ENCODE results near the gene PHF20. TPM values are rescaled to one million over a fixed set of nuclear protein-coding genes. Genes with fewer than 3 reads are reported as not detected.
A peak's percentile ranks its signal among the peaks of the same experiment; 100 is the strongest.
"Not testable (repeated sequence)": the region's sequence is repeated elsewhere in the genome, so short reads cannot be mapped to it uniquely, and the experiment has no call there.

The PHF20 gene
- total RNA-seq, 1 donor from 2014 or later: 40.1 TPM

DNA sequence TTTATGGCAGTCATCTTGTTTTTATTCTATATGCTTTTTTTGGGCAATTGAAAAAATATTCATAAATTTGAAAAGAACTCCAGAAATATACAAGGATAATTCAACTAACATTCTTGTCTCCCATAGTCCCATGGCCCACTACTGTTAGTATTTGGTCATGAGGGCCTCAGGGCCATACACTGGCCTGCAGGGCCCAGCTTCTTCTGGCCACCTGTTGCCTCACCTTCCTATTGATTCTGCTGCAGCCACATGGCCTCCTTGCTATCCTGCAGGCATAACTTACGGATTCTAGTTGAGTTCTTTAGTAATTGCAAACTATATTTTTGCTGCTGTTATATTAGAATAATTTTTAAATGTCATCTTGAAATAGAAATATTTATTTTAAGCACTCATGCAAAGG is 109.9 kb downstream of the PHF20 start:
- Histone ChIP-seq H4K20me1 (ENCODE audit: insufficient read depth, low read length) (no peaks in the 10 kb centered on the region), H3K4me1 (ENCODE audit: insufficient read depth, low read length) (peaks cover 11% of the 10 kb centered on the region), H3K79me2 (ENCODE audit: insufficient read depth, low read length) (peaks cover 13% of the 10 kb centered on the region), H2AFZ (ENCODE audit: low read depth, low read length) (no peak overlapping the region), H3K27me3 (ENCODE audit: insufficient read depth, low read length) (no peaks in the 10 kb centered on the region), H3K4me2 (ENCODE audit: low read length) (no peak overlapping the region), H3K9ac (ENCODE audit: low read length) (no peak overlapping the region), H3K4me3 (ENCODE audit: insufficient read depth, low read depth, low read length) (no peak overlapping the region), H3K9me3 (ENCODE audit: insufficient read depth, low read depth, low read length) (no peaks in the 10 kb centered on the region), H3K36me3 (ENCODE audit: insufficient read depth, low read length) (peaks cover 3% of the 10 kb centered on the region), H3K27ac (ENCODE audit: low read depth, low read length) (no peak overlapping the region)
- FAIRE-seq (no peak), DNase-seq (ENCODE audit: low read depth) (no peak)
- TF ChIP-seq EZH2 (IDR thresholded peaks at IDR 0.05; ENCODE audit: insufficient read depth, low read length): no peak
- TF ChIP-seq, protein P1, sequence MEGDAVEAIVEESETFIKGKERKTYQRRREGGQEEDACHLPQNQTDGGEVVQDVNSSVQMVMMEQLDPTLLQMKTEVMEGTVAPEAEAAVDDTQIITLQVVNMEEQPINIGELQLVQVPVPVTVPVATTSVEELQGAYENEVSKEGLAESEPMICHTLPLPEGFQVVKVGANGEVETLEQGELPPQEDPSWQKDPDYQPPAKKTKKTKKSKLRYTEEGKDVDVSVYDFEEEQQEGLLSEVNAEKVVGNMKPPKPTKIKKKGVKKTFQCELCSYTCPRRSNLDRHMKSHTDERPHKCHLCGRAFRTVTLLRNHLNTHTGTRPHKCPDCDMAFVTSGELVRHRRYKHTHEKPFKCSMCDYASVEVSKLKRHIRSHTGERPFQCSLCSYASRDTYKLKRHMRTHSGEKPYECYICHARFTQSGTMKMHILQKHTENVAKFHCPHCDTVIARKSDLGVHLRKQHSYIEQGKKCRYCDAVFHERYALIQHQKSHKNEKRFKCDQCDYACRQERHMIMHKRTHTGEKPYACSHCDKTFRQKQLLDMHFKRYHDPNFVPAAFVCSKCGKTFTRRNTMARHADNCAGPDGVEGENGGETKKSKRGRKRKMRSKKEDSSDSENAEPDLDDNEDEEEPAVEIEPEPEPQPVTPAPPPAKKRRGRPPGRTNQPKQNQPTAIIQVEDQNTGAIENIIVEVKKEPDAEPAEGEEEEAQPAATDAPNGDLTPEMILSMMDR (IDR thresholded peaks at IDR 0.05; ENCODE audit: insufficient read depth, low read depth, low read length): no peak
- Mint-ChIP-seq H3K27me3 (ENCODE audit: low read depth, unreplicated experiment) (no peaks in the 10 kb centered on the region), H3K4me1 (ENCODE audit: low read depth, unreplicated experiment) (peaks cover 11% of the 10 kb centered on the region), H3K27ac (ENCODE audit: unreplicated experiment) (no peak overlapping the region), H3K9me3 (ENCODE audit: unreplicated experiment) (peaks cover 1% of the 10 kb centered on the region), H3K36me3 (ENCODE audit: low read depth, unreplicated experiment) (peaks cover 4% of the 10 kb centered on the region), H3K4me3 (ENCODE audit: unreplicated experiment) (no peak overlapping the region)

DNA sequence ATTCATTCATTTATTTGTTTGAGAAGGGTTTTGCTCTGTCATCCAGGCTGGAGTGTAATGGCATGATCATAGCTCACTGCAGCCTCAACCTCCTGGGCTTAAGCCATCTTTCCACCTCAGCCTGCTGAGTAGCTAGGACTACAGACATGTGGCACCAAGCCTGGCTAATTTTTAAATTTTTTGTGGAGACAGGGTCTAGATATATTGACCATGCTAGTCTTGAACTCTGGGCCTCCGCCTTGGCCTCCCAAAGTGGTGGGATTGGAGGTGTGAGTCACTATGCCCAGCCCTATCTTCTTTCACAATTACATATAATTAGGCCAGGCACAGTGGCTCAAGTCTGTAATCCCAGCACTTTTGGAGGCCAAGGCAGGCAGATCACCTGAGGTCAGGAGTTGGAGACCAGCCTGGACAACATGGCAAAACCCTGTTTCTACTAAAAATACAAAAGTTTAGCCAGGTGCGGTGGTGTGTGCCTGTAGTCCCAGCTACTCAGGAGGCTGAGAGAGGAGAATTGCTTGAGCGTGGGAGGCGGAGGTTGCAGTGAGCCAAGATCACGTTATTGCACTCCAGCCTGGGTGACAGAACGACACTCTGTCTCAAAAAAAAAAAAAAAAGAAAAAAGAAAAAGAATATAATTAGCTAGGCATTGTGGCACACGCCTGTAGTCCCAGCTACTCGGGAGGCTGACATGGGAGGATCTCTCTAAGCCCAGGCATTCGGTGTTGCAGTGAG is 110.8 kb downstream of the PHF20 start:
- not testable (repeated sequence) for H4K20me1 ChIP-seq (ENCODE audit: insufficient read depth, low read length); H3K4me3 Mint-ChIP-seq (ENCODE audit: unreplicated experiment); H3K4me3 ChIP-seq (ENCODE audit: insufficient read depth, low read depth, low read length); H2AFZ ChIP-seq (ENCODE audit: low read depth, low read length); H3K27ac Mint-ChIP-seq (ENCODE audit: unreplicated experiment); H3K4me2 ChIP-seq (ENCODE audit: low read length); H3K9me3 ChIP-seq (ENCODE audit: insufficient read depth, low read depth, low read length); H3K36me3 ChIP-seq (ENCODE audit: insufficient read depth, low read length); H3K36me3 Mint-ChIP-seq (ENCODE audit: low read depth, unreplicated experiment); H3K9me3 Mint-ChIP-seq (ENCODE audit: unreplicated experiment); FAIRE-seq; H3K27me3 Mint-ChIP-seq (ENCODE audit: low read depth, unreplicated experiment); H3K27me3 ChIP-seq (ENCODE audit: insufficient read depth, low read length)
- Histone ChIP-seq H3K9ac (ENCODE audit: low read length) (peak overlapping the region; percentile 88), H3K79me2 (ENCODE audit: insufficient read depth, low read length) (peaks cover 19% of the 10 kb centered on the region), H3K4me1 (ENCODE audit: insufficient read depth, low read length) (peaks cover 11% of the 10 kb centered on the region), H3K27ac (ENCODE audit: low read depth, low read length) (peak overlapping the region; percentile 99)
- H3K4me1 Mint-ChIP-seq (ENCODE audit: low read depth, unreplicated experiment): peaks cover 11% of the 10 kb centered on the region
- DNase-seq (ENCODE audit: low read depth): peak; percentile 39

DNA sequence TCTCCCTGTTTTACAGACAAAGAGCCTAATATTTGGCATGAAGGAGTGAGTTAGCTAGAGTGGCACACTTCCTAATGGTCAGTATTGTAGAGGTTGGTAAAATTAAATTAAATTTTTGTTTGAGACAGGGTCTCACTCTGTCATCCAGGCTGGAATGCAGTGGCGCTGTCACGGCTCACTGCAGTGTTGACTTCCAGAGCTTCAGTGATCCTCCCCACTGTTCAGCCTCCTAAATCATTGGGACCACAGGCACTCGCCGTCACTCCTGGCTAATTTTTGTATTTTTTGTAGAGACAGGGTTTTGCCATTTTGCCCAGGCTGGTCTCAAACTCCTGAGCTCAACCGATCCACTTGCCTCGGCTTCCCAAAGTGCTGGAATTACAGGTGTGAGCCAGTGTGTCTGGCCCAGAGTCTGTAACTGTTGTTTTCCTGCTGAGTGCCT is 111.5 kb downstream of the PHF20 start:
- H3K4me2 ChIP-seq (ENCODE audit: low read length): peak overlapping the region; percentile 80
- peak overlapping the region; percentile 38 for H3K4me3 ChIP-seq (ENCODE audit: insufficient read depth, low read depth, low read length)
- H3K4me1 ChIP-seq (ENCODE audit: insufficient read depth, low read length): peaks cover 11% of the 10 kb centered on the region
- H3K9me3 Mint-ChIP-seq (ENCODE audit: unreplicated experiment): peaks cover 1% of the 10 kb centered on the region
- no peaks in the 10 kb centered on the region for H3K27me3 Mint-ChIP-seq (ENCODE audit: low read depth, unreplicated experiment)
- peak overlapping the region; percentile 88 for H3K9ac ChIP-seq (ENCODE audit: low read length)
- peak overlapping the region; percentile 2 for H2AFZ ChIP-seq (ENCODE audit: low read depth, low read length)
- no peaks in the 10 kb centered on the region for H4K20me1 ChIP-seq (ENCODE audit: insufficient read depth, low read length)
- H3K9me3 ChIP-seq (ENCODE audit: insufficient read depth, low read depth, low read length): no peaks in the 10 kb centered on the region
- FAIRE-seq (no peak), DNase-seq (ENCODE audit: low read depth) (no peak)
- H3K36me3 ChIP-seq (ENCODE audit: insufficient read depth, low read length): no peaks in the 10 kb centered on the region
- peak overlapping the region; percentile 96 for H3K27ac Mint-ChIP-seq (ENCODE audit: unreplicated experiment)
- peak overlapping the region; percentile 99 for H3K27ac ChIP-seq (ENCODE audit: low read depth, low read length)
- H3K4me1 Mint-ChIP-seq (ENCODE audit: low read depth, unreplicated experiment): peaks cover 11% of the 10 kb centered on the region
- no peaks in the 10 kb centered on the region for H3K27me3 ChIP-seq (ENCODE audit: insufficient read depth, low read length)
- peak overlapping the region; percentile 20 for H3K4me3 Mint-ChIP-seq (ENCODE audit: unreplicated experiment)
- TF ChIP-seq, protein P1 (IDR thresholded peaks at IDR 0.05; ENCODE audit: insufficient read depth, low read depth, low read length): no peak
- TF ChIP-seq EZH2 (IDR thresholded peaks at IDR 0.05; ENCODE audit: insufficient read depth, low read length): no peak
- peaks cover 19% of the 10 kb centered on the region for H3K79me2 ChIP-seq (ENCODE audit: insufficient read depth, low read length)
- H3K36me3 Mint-ChIP-seq (ENCODE audit: low read depth, unreplicated experiment): peaks cover 5% of the 10 kb centered on the region

All from astrocyte (in vitro differentiated cells and primary cell).